Breast epithelium (tissue), 4 donors: ENCODE results near the gene GPR68. TPM values are rescaled to one million over a fixed set of nuclear protein-coding genes. Genes with fewer than 3 reads are reported as not detected.

Experiments
- DNase-seq, 2 donors: peaks; one replicate each; pipeline ENCODE4 v3.0.0-alpha.2; 2019; ENCODE audit warnings: low spot score in 2 of 2
- H3K27ac ChIP-seq, 2 donors: fragments of 200-600 bp; sonication (generic) in 1 of 2; one replicate each; pipeline ENCODE4 v1.5.1; 2016 to 2019; ENCODE audit warnings: mild to moderate bottlenecking in 1 of 2
- H3K27me3 ChIP-seq, 2 donors: fragments of 200-600 bp; sonication (generic) in 1 of 2; one replicate each; pipeline versions ENCODE4 v1.5.1 to v1.6.0; 2017 to 2019; ENCODE audit warnings: control low read depth in 1 of 2, mild to moderate bottlenecking in 1 of 2
- H3K36me3 ChIP-seq: fragments of 200-600 bp; one replicate; pipeline ENCODE4 v1.5.1; 2019
- H3K4me1 ChIP-seq, 2 donors: fragments of 200-600 bp; sonication (generic); one replicate each; pipeline ENCODE4 v1.5.1; 2016 to 2019; ENCODE audit warnings: control low read depth in 1 of 2
- H3K4me3 ChIP-seq, 3 donors: fragments of 200-600 bp; sonication (generic); 1 replicate in 2 of 3; 2 replicates in 1 of 3; pipeline ENCODE4 v1.5.1; 2016 to 2019; ENCODE audit warnings: mild to moderate bottlenecking in 3 of 3, moderate library complexity in 2 of 3
- H3K9me3 ChIP-seq, 2 donors: fragments of 200-600 bp; sonication (generic) in 1 of 2; one replicate each; pipeline ENCODE4 v1.5.1; 2016 to 2019; ENCODE audit warnings: control low read depth in 1 of 2
- CTCF ChIP-seq, 3 donors: fragments of 450-650 bp; IDR thresholded peaks; one replicate each; pipeline ENCODE4 v1.5.1; 2016 to 2017; ENCODE audit warnings: antibody characterized with exemption in 3 of 3, mild to moderate bottlenecking in 3 of 3, moderate library complexity in 3 of 3
- POLR2A ChIP-seq: fragments of 450-650 bp; IDR thresholded peaks from one replicate; pipeline ENCODE4 v1.6.1; 2016; ENCODE audit warnings: antibody characterized with exemption, mild to moderate bottlenecking, moderate library complexity
- POLR2AphosphoS5 ChIP-seq, 3 donors: sonication (generic); formaldehyde crosslinking; IDR thresholded peaks; one replicate each; pipeline ENCODE4 v1.6.1; 2017; ENCODE audit warnings: antibody characterized with exemption in 3 of 3
- intact Hi-C: fragments of 100-400 bp; cut with DNase I; formaldehyde crosslinking; loops from one replicate; pipeline ENCODE4 v1.15.1; 2023; ENCODE audit warnings: low total_unique reads
- total RNA-seq, 3 donors: library from RNA; depleted of rRNA; stranded (reverse); fragments of >200 nt; gene quantifications; one replicate each; pipeline ENCODE4 v1.1.0, GENCODE V29; 2016

GPR68 gene
- total RNA-seq, 3 donors from 2014 or later = 0.32 to 0.66 (median 0.59) TPM

DNA sequence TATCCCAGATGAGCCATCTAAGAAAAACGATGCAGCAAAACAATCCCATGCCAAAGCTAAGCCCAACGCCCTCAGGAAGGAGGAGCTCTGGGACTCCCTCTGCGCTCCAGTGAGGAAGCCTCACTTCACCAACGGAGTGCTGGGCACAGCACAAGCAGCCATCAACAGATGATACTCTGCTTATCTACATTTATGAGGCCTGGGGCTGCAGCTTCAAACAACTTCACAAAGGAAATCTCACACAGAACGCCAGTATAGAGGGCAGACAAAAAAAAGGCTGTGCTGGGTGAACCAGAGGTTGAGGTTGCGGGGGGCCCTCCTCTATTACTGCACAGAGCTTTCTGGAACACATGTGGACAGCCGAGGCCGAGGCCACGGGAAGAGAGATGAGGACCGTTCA, 34.9 kb upstream of the GPR68 start:
- intact Hi-C loops = no loop called here
- no peaks in the 10 kb centered on the region for H3K36me3 ChIP-seq
- DNase-seq = no peak
- H3K4me3 ChIP-seq = no peak overlapping the region
- no peaks in the 10 kb centered on the region for H3K9me3 ChIP-seq
- no peaks in the 10 kb centered on the region for H3K27me3 ChIP-seq
- H3K4me1 ChIP-seq = no peaks in the 10 kb centered on the region
- TF ChIP-seq POLR2A (no peak), POLR2AphosphoS5 (IDR thresholded peaks at IDR 0.05) (no peak), CTCF (IDR thresholded peaks at IDR 0.05) (no peak)
- H3K27ac ChIP-seq = no peak overlapping the region

DNA sequence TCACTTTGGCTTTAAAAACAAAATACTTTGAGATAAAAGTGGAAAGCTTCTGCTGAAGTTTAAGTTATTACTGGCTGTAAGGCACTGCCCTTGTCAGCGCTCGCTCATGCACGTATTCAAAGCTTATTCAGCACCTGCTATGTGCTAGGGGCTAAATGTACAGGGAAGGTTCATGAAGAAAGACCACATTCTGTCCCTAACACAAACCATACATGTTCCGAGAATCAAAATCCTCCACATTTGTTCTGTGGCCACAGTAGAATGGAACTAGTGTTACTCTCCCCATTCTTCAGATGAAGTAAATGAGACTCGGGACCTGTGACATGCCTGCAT, 33.8 kb upstream of the GPR68 start:
- no peak for TF ChIP-seq POLR2A
- TF ChIP-seq POLR2AphosphoS5 (IDR thresholded peaks at IDR 0.05) = no peak
- no peak for TF ChIP-seq CTCF (IDR thresholded peaks at IDR 0.05)
- no peak overlapping the region for H3K27ac ChIP-seq
- no peak overlapping the region for H3K4me3 ChIP-seq
- no peaks in the 10 kb centered on the region for H3K27me3 ChIP-seq
- no peaks in the 10 kb centered on the region for H3K9me3 ChIP-seq
- H3K36me3 ChIP-seq = no peaks in the 10 kb centered on the region
- no peak for DNase-seq
- intact Hi-C loops = no loop called here
- H3K4me1 ChIP-seq = no peaks in the 10 kb centered on the region

DNA sequence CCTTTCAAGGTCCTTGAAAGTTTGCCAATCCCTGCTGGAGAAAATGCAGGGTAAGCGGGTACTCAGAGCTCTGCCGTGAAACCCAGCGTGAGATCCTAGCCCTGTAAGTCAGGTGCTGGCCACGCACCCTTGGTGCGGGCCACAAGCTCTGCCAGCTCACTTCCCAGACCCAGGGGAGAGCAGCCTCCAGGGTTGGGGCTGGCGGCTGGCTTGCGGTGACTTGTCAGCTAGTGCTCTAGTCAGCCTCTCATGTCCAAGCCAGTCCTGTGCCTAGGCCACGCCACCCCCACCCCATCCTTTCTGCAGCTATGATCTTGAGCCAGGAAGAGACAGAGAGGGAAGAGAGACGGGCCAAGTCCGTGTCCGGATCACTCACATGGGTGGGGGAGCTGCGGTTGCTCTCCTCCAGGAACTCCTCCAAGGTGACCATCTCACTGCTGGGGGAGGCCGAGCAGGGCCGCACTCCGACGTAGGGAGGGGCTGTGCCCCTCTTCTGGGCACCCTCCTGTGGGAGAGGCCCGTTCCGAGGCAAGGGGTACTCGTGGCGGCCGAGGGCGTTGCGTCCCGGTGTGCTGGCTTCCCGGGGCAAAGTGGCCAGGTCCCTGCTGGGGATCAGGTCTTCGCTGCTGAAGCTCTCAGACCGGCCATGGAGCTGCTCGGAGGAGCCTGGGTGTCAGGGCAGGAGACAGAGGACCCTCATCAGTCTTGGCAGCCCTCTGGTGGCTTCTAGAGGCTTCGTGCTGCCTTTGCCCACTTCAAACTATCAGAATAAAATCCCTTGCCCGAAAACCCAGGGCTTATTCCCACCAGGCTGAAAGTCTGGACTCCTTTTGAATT, 33.3 kb upstream of the GPR68 start:
- H3K36me3 ChIP-seq = no peaks in the 10 kb centered on the region
- TF ChIP-seq CTCF (IDR thresholded peaks at IDR 0.05) (no peak), POLR2A (no peak), POLR2AphosphoS5 (IDR thresholded peaks at IDR 0.05) (no peak)
- H3K4me1 ChIP-seq = no peaks in the 10 kb centered on the region
- intact Hi-C loops = no loop called here
- no peak overlapping the region for H3K4me3 ChIP-seq
- H3K9me3 ChIP-seq = no peaks in the 10 kb centered on the region
- H3K27ac ChIP-seq = no peak overlapping the region
- no peak for DNase-seq
- no peaks in the 10 kb centered on the region for H3K27me3 ChIP-seq

DNA sequence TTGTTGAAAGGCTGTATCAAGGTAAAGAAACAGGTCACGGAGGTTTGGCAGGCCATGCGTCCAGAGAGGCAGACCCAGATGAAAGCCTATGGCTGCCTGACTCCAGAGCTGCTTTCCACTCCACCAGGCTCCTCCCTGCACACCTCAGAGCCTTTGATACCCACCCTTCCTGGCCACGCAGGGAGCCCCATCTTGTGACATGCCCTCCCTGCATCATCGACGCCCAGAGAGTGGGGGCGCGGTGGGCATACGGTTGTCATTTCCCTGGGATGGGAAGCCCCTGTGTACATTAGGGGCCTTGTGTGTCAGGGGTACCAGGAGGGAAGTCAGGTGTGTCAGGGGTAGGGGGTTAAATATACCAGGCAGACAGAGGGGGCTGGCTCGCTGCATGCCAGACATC, 30.3 kb upstream of the GPR68 start:
- no peaks in the 10 kb centered on the region for H3K4me1 ChIP-seq
- H3K27me3 ChIP-seq = no peaks in the 10 kb centered on the region
- TF ChIP-seq CTCF (IDR thresholded peaks at IDR 0.05) = no peak
- no peak for TF ChIP-seq POLR2A
- no peak for TF ChIP-seq POLR2AphosphoS5 (IDR thresholded peaks at IDR 0.05)
- no peaks in the 10 kb centered on the region for H3K9me3 ChIP-seq
- no peak for DNase-seq
- no peak overlapping the region for H3K27ac ChIP-seq
- no peaks in the 10 kb centered on the region for H3K36me3 ChIP-seq
- intact Hi-C loops = loop anchor here (1.0 kb wide), 1 partner anchor 31 kb away; no protein-coding TSS in a partner anchor
- H3K4me3 ChIP-seq = no peak overlapping the region

- no peak overlapping the region for H3K4me3 ChIP-seq
- TF ChIP-seq POLR2A (no peak), POLR2AphosphoS5 (IDR thresholded peaks at IDR 0.05) (no peak), CTCF (IDR thresholded peaks at IDR 0.05) (no peak)
- no peaks in the 10 kb centered on the region for H3K9me3 ChIP-seq
- intact Hi-C loops = loop anchor here (1.0 kb wide), 1 partner anchor 31 kb away; no protein-coding TSS in a partner anchor
- no peak for DNase-seq
- H3K27ac ChIP-seq = no peak overlapping the region
- H3K27me3 ChIP-seq = no peaks in the 10 kb centered on the region
- no peaks in the 10 kb centered on the region for H3K4me1 ChIP-seq
- no peaks in the 10 kb centered on the region for H3K36me3 ChIP-seq
These were observed 29.4 kb upstream of the GPR68 start for GRCh38 chr14:91273885-91274273.
